Lower lobe of right lung (tissue), 2 donors: ENCODE measurements around the gene MEX3D. TPM values are rescaled to one million over a fixed set of nuclear protein-coding genes. Genes with fewer than 3 reads are reported as not detected.

Experiments
- ATAC-seq, 2 donors: fragments of 200-7000 bp; cut with Tn5 transposase; one replicate each; pipeline ENCODE4 v1.9.1; 2020 to 2022; ENCODE audit warnings: mild to moderate bottlenecking in 2 of 2, moderate library complexity in 2 of 2
- DNase-seq: peaks from one replicate; pipeline ENCODE4 v3.0.0-alpha.2; 2020
- H3K27ac ChIP-seq: fragments of 200-600 bp; one replicate; pipeline ENCODE4 v1.8.0; 2022
- H3K27me3 ChIP-seq: fragments of 200-600 bp; one replicate; pipeline ENCODE4 v1.8.0; 2022; ENCODE audit warnings: low read depth
- H3K36me3 ChIP-seq: fragments of 200-600 bp; one replicate; pipeline ENCODE4 v1.8.0; 2022; ENCODE audit warnings: mild to moderate bottlenecking
- H3K4me1 ChIP-seq: fragments of 200-600 bp; one replicate; pipeline ENCODE4 v1.8.0; 2022
- H3K4me3 ChIP-seq: fragments of 200-600 bp; one replicate; pipeline ENCODE4 v1.8.0; 2022; ENCODE audit warnings: mild to moderate bottlenecking
- H3K9me3 ChIP-seq: fragments of 200-600 bp; one replicate; pipeline ENCODE4 v1.8.0; 2022
- CTCF ChIP-seq: fragments of 200-600 bp; IDR thresholded peaks from one replicate; pipeline ENCODE4 v1.8.0; 2022; ENCODE audit warnings: antibody characterized with exemption, mild to moderate bottlenecking
- intact Hi-C: fragments of 100-400 bp; cut with DNase I; formaldehyde crosslinking; loops from one replicate; pipeline ENCODE4 v1.11.0; 2022
- total RNA-seq: library from RNA; stranded (reverse); fragmentation: NEBNext Ultra II Directional; extraction: Animal tissue kit (Norgen Biotek cat#: 25700); gene quantifications from one replicate; pipeline ENCODE4 v1.2.1, GENCODE V29; 2021
- donor health status: DM: no; HTN: yes; CAD: no; lungs with severe emphysema.

MEX3D gene
- total RNA-seq, 1 donor from 2014 or later, result 18.5 TPM

GRCh38 chr19:1525343-1525742, 42.8 kb downstream of the MEX3D start:
- no peaks in the 10 kb centered on the region for H3K36me3 ChIP-seq
- intact Hi-C loops, result no loop called here
- DNase-seq (no peak), ATAC-seq (no peak)
- H3K27ac ChIP-seq, result no peak overlapping the region
- no peaks in the 10 kb centered on the region for H3K9me3 ChIP-seq
- no peak overlapping the region for H3K4me3 ChIP-seq
- H3K4me1 ChIP-seq, result no peaks in the 10 kb centered on the region
- H3K27me3 ChIP-seq, result peaks cover 69% of the 10 kb centered on the region
- TF ChIP-seq CTCF, result no peak

- no peaks in the 10 kb centered on the region for H3K36me3 ChIP-seq
- ATAC-seq (no peak), DNase-seq (no peak)
- intact Hi-C loops, result no loop called here
- no peaks in the 10 kb centered on the region for H3K4me1 ChIP-seq
- H3K4me3 ChIP-seq, result no peak overlapping the region
- peaks cover 69% of the 10 kb centered on the region for H3K27me3 ChIP-seq
- H3K9me3 ChIP-seq, result no peaks in the 10 kb centered on the region
- TF ChIP-seq CTCF, result no peak
- H3K27ac ChIP-seq, result no peak overlapping the region
These were observed 43.2 kb downstream of the MEX3D start for GRCh38 chr19:1524972-1525325.

GRCh38 chr19:1524287-1524971, 43.7 kb downstream of the MEX3D start:
- Histone ChIP-seq H3K27ac (no peak overlapping the region), H3K9me3 (no peaks in the 10 kb centered on the region), H3K27me3 (peaks cover 65% of the 10 kb centered on the region), H3K36me3 (no peaks in the 10 kb centered on the region), H3K4me1 (no peaks in the 10 kb centered on the region), H3K4me3 (no peak overlapping the region)
- no peak for TF ChIP-seq CTCF
- no peak for ATAC-seq
- intact Hi-C loops, result no loop called here
- no peak for DNase-seq

- ATAC-seq, result no peak
- intact Hi-C loops, result no loop called here
- no peaks in the 10 kb centered on the region for H3K9me3 ChIP-seq
- no peak for DNase-seq
- peaks cover 59% of the 10 kb centered on the region for H3K27me3 ChIP-seq
- no peaks in the 10 kb centered on the region for H3K4me1 ChIP-seq
- no peak within 1 kb of the TSS for H3K4me3 ChIP-seq
- H3K36me3 ChIP-seq, result no peaks in the 10 kb centered on the region
- TF ChIP-seq CTCF, result no peak
- H3K27ac ChIP-seq, result no peak within 1 kb of the TSS
These were observed 44.5 kb downstream of the MEX3D start, which contains the start of gene PLK5 for GRCh38 chr19:1523412-1524286. PLK5 (plus strand) TSS chr19:1524077; CDS start chr19:1526997, 2,920 bp downstream.

- peaks cover 60% of the 10 kb centered on the region for H3K27me3 ChIP-seq
- TF ChIP-seq CTCF, result no peak
- DNase-seq (no peak), ATAC-seq (no peak)
- H3K9me3 ChIP-seq, result no peaks in the 10 kb centered on the region
- no peak overlapping the region for H3K27ac ChIP-seq
- no peaks in the 10 kb centered on the region for H3K36me3 ChIP-seq
- no peak overlapping the region for H3K4me3 ChIP-seq
- H3K4me1 ChIP-seq, result no peaks in the 10 kb centered on the region
- intact Hi-C loops, result no loop called here
These were observed 45.3 kb downstream of the MEX3D start for GRCh38 chr19:1522838-1523237.
